MM.1S (cell line): ENCODE measurements around the gene BRWD1.

ENCODE experiments used
- DNase-seq: peaks from one replicate; pipeline ENCODE4 v3.0.0-alpha.2; 2015
- H2AFZ ChIP-seq: fragments of 300-600 bp; sonication (generic); 2 replicates; pipeline ENCODE4 v1.6.0; 2016; ENCODE audit warnings: antibody characterized with exemption, low read length
- H3F3A ChIP-seq: fragments of 300-600 bp; sonication (generic); 2 replicates; pipeline ENCODE4 v1.6.1; 2016; ENCODE audit warnings: mild to moderate bottlenecking, antibody characterized with exemption, low read length, moderate library complexity, mixed read lengths; ENCODE audit not compliant: insufficient read depth
- H3K27ac ChIP-seq: fragments of 300-600 bp; sonication (generic); 2 replicates; pipeline ENCODE4 v1.5.1; 2016; ENCODE audit warnings: mild to moderate bottlenecking, low read length
- H3K27me3 ChIP-seq: fragments of 300-600 bp; sonication (generic); replicated peaks from 2 replicates; pipeline ENCODE4 v1.6.0; 2016; ENCODE audit warnings: low read length; ENCODE audit not compliant: insufficient read depth
- H3K36me3 ChIP-seq: fragments of 300-600 bp; sonication (generic); replicated peaks from 2 replicates; pipeline ENCODE4 v1.6.1; 2016; ENCODE audit warnings: mild to moderate bottlenecking, low read length, mixed read lengths; ENCODE audit not compliant: insufficient read depth
- H3K4me1 ChIP-seq: fragments of 300-600 bp; sonication (generic); 2 replicates; pipeline ENCODE4 v1.6.1; 2016; ENCODE audit warnings: low read length, mixed read lengths
- H3K4me2 ChIP-seq: fragments of 300-600 bp; sonication (generic); 2 replicates; pipeline ENCODE4 v1.6.0; 2016; ENCODE audit warnings: low read depth, low read length
- H3K4me3 ChIP-seq: fragments of 300-600 bp; sonication (generic); 2 replicates; pipeline ENCODE4 v1.5.1; 2016; ENCODE audit warnings: low read length, mixed read lengths
- H3K79me2 ChIP-seq: fragments of 300-600 bp; sonication (generic); 2 replicates; pipeline ENCODE4 v1.6.1; 2016; ENCODE audit warnings: mixed run types, low read length, mixed read lengths
- H3K9ac ChIP-seq: fragments of 300-600 bp; sonication (generic); 2 replicates; pipeline ENCODE4 v1.6.1; 2016; ENCODE audit warnings: low read length, mixed read lengths
- H3K9me2 ChIP-seq: fragments of 300-600 bp; sonication (generic); replicated peaks from 2 replicates; pipeline ENCODE4 v1.6.1; 2016; ENCODE audit warnings: mild to moderate bottlenecking, low read length, mixed read lengths; ENCODE audit not compliant: insufficient read depth
- H3K9me3 ChIP-seq: fragments of 300-600 bp; sonication (generic); replicated peaks from 2 replicates; pipeline ENCODE4 v1.6.1; 2016; ENCODE audit warnings: mild to moderate bottlenecking, low read length, mixed read lengths; ENCODE audit not compliant: insufficient read depth
- H4K20me1 ChIP-seq: fragments of 300-600 bp; sonication (generic); 2 replicates; pipeline ENCODE4 v1.6.1; 2016; ENCODE audit warnings: mild to moderate bottlenecking, low read length, moderate library complexity, mixed read lengths; ENCODE audit not compliant: insufficient read depth
- EZH2 ChIP-seq: fragments of 300-600 bp; sonication (generic); optimal IDR thresholded peaks from 2 replicates; pipeline ENCODE3; 2017; ENCODE audit warnings: low read depth, mild to moderate bottlenecking, antibody characterized with exemption, low read length, mixed read lengths
- EZH2phosphoT487 ChIP-seq: fragments of 300-600 bp; sonication (generic); IDR thresholded peaks from 2 replicates; pipeline ENCODE4 v1.6.1; 2018; ENCODE audit warnings: antibody characterized with exemption, low read length
- TF ChIP-seq, protein P1 (sequence below): fragments of 300-600 bp; sonication (generic); IDR thresholded peaks from 2 replicates; pipeline ENCODE4 v1.5.1; 2016; ENCODE audit warnings: antibody characterized with exemption, low read length, mixed read lengths

The BRWD1 gene

DNA sequence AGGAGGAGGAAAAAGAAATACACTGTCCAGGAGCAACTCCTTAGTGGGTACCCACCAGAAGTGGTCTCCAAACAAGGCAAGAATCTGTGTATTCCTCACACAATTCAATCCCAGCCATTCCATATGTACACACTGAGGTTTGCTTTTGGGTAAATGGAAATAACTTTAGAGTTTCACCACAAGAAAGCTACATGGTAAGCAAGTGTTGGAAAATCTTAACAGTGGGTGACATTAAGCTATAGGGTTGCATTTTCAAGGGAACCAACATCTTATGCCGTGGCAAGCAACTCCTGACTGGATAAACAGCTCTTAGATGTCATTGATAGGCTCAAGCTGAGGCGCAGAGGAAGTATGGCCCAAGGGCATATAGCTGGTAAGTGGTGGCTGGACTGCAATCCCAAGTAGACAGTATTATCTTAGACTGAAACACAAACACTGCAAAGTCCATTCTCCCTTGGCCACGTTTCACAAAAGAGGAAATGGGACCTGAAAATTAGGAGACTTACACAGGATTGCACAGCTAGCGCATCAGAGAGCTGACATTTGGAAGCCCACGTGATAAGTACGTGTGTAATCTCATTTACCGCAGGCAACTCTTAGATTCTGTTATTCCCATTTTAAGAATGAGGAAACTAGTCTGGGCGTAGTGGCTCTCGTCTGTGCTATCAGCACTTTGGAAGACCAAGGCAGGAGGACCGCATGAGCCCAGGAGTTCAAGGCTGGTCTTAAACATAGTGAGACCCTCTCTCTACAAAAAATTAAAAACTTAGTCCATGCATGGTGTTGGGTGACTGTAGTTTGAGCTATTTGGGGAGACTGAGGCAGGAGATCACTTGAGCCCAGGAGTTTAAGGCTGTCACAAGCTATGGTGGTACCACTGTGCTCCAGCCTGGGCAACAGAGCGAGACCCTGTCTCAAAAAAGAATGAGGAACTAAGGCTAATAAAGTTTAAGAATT lies 4.0 kb upstream of the BRWD1 start:
- H3K9ac ChIP-seq, result no peak overlapping the region
- DNase-seq, result no peak
- H2AFZ ChIP-seq, result no peak overlapping the region
- peaks cover 14% of the 10 kb centered on the region; the same call in 1 of the 2 replicates for H3F3A ChIP-seq
- no peak overlapping the region for H3K27ac ChIP-seq
- no peak overlapping the region for H3K4me3 ChIP-seq
- TF ChIP-seq EZH2 (no peak), EZH2phosphoT487 (no peak)
- no peaks in the 10 kb centered on the region for H3K36me3 ChIP-seq
- H4K20me1 ChIP-seq, result no peaks in the 10 kb centered on the region
- H3K79me2 ChIP-seq, result 0 out of 2 replicates have a peak, but pooled peaks cover 8% of the 10 kb centered on the region
- H3K4me1 ChIP-seq, result peaks cover 12% of the 10 kb centered on the region
- H3K4me2 ChIP-seq, result no peak overlapping the region
- no peaks in the 10 kb centered on the region for H3K9me3 ChIP-seq
- no peaks in the 10 kb centered on the region for H3K9me2 ChIP-seq
- no peaks in the 10 kb centered on the region for H3K27me3 ChIP-seq

DNA sequence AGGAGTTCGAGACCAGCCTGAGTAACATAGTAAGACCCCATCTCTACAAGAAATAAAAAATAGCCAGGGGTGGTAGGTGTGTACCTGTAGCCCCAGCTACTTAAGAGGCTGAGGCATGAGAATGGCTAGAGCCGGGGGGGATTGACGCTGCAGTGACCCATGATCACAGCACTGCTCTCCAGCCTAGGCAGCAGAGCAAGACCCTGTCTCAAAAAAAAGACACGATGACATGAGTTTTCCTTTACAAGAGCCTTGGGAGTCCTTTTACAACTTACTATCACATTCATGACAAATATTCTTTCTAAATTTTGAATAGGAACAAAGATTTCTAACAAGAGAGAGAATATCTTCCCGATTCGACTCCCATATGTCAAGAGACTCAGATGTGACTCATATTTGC lies 3.3 kb upstream of the BRWD1 start:
- Histone ChIP-seq H3K36me3 (no peaks in the 10 kb centered on the region; the same call in 1 of the 2 replicates), H3K27me3 (no peaks in the 10 kb centered on the region), H3K79me2 (peaks cover 13% of the 10 kb centered on the region), H3K4me2 (no peak overlapping the region), H3K9me3 (no peaks in the 10 kb centered on the region), H2AFZ (no peak overlapping the region), H3K4me3 (no peak overlapping the region), H3K4me1 (peaks cover 17% of the 10 kb centered on the region), H3F3A (peaks cover 19% of the 10 kb centered on the region), H3K27ac (no peak overlapping the region), H4K20me1 (no peaks in the 10 kb centered on the region), H3K9ac (no peak overlapping the region), H3K9me2 (no peaks in the 10 kb centered on the region)
- TF ChIP-seq EZH2phosphoT487 (no peak), EZH2 (no peak)
- TF ChIP-seq, protein P1, sequence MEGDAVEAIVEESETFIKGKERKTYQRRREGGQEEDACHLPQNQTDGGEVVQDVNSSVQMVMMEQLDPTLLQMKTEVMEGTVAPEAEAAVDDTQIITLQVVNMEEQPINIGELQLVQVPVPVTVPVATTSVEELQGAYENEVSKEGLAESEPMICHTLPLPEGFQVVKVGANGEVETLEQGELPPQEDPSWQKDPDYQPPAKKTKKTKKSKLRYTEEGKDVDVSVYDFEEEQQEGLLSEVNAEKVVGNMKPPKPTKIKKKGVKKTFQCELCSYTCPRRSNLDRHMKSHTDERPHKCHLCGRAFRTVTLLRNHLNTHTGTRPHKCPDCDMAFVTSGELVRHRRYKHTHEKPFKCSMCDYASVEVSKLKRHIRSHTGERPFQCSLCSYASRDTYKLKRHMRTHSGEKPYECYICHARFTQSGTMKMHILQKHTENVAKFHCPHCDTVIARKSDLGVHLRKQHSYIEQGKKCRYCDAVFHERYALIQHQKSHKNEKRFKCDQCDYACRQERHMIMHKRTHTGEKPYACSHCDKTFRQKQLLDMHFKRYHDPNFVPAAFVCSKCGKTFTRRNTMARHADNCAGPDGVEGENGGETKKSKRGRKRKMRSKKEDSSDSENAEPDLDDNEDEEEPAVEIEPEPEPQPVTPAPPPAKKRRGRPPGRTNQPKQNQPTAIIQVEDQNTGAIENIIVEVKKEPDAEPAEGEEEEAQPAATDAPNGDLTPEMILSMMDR, result no peak
- no peak for DNase-seq

DNA sequence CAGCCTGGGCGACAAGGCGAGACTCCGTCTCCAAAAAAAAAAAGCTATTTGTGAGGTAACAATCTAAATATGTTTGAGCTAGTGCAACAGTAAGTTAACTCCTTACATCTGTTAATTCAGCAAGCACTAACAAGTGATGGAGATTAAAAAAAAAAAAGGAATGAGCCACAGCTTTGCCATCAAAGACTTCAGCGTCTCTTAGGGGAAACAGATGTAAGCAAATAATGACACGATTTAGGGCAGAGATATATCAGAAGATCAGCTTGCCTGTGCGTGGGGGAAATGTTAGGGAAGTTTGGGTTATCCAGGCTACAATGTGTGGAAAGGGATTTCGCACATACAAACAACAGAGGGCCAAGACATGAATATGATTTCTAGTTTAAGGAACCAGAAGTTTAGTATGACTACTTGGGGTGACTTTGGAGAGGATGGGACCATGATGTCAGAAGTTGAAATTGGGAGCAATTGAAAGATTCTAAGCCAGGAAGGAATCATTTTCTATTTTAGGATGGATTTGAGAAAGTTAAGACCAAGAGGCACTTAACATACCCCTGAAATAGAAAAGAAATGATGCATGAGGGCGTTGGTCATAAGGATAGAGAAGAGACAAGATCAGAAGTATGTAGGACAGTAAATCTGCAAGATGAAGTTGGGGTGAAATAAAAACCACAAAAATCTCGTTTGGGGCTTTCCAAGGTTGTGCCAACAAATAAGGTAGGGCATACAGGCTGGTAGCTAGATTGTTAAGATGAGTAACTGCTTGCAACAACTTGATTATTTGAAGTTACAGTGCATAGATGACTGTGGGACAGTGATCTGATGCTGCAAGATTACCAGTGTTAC lies 2.4 kb upstream of the BRWD1 start:
- peak; percentile 56 for DNase-seq
- H3F3A ChIP-seq, result peaks cover 20% of the 10 kb centered on the region
- no peaks in the 10 kb centered on the region; the same call in 1 of the 2 replicates for H3K36me3 ChIP-seq
- no peak overlapping the region for H2AFZ ChIP-seq
- no peak overlapping the region for H3K4me2 ChIP-seq
- no peaks in the 10 kb centered on the region for H3K9me3 ChIP-seq
- no peaks in the 10 kb centered on the region for H3K9me2 ChIP-seq
- no peak overlapping the region for H3K27ac ChIP-seq
- no peak overlapping the region for H3K4me3 ChIP-seq
- H3K27me3 ChIP-seq, result no peaks in the 10 kb centered on the region
- no peak overlapping the region for H3K9ac ChIP-seq
- TF ChIP-seq, protein P1, result no peak
- no peak for TF ChIP-seq EZH2
- no peak for TF ChIP-seq EZH2phosphoT487
- H4K20me1 ChIP-seq, result no peaks in the 10 kb centered on the region
- H3K79me2 ChIP-seq, result peaks cover 22% of the 10 kb centered on the region
- peaks cover 18% of the 10 kb centered on the region for H3K4me1 ChIP-seq
